GM19328 (cell line): ENCODE results near the gene RUFY3.
"Not testable (repeated sequence)": the region's sequence is repeated elsewhere in the genome, so short reads cannot be mapped to it uniquely, and the experiment has no call there.

Experiments
- ATAC-seq: cut with Tn5 transposase; IDR thresholded peaks from one replicate; pipeline ENCODE4 v1.9.1; 2021; ENCODE audit warnings: mild to moderate bottlenecking, moderate library complexity; ENCODE audit not compliant: unreplicated experiment

The RUFY3 gene, protein sequence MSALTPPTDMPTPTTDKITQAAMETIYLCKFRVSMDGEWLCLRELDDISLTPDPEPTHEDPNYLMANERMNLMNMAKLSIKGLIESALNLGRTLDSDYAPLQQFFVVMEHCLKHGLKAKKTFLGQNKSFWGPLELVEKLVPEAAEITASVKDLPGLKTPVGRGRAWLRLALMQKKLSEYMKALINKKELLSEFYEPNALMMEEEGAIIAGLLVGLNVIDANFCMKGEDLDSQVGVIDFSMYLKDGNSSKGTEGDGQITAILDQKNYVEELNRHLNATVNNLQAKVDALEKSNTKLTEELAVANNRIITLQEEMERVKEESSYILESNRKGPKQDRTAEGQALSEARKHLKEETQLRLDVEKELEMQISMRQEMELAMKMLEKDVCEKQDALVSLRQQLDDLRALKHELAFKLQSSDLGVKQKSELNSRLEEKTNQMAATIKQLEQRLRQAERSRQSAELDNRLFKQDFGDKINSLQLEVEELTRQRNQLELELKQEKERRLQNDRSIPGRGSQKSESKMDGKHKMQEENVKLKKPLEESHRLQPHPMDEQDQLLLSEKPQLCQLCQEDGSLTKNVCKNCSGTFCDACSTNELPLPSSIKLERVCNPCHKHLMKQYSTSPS

DNA sequence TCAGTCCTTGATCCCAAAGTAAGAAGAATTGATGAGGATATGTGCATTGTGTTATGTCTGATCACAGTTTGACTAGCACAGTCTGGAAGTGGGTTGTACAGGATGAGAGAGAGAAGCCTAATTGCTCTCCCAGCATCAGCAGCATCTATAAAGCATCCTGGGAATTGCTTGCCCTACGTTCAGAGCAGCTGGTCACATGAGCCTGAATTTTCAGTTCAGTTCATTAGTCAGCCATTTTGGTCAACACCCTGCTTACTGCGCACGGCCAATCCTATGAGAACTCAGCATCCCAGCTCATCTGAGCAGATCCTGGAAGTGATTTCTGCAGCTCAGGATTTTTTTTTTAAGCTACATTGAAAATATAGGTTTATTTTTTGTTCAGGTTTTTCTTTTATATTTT is at the start of gene RUFY3:
Gene RUFY3 (plus strand): TSS at position 218 of the 400 bp plus-strand sequence. CDS start 610 bp downstream, outside the sequence.
- no peak for ATAC-seq

DNA sequence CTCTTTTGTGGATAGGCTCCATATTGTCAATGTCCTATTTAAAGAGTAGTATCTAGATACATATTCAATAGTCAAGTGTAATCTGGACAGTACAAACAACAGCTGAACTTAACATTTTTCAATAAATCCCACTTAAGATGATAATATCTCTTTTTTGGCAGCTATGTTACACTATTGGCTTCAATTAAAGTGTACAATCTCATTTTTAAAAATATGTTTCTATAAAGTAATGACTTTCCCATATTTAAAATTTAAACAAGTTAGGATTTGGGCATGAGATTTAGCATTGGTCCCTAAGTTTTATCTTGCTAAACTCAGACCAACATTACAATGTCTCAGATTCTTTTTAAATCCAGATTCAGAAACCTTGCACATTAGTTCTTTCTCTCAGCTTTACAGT is 47.6 kb upstream of the RUFY3 start:
- no peak for ATAC-seq

DNA sequence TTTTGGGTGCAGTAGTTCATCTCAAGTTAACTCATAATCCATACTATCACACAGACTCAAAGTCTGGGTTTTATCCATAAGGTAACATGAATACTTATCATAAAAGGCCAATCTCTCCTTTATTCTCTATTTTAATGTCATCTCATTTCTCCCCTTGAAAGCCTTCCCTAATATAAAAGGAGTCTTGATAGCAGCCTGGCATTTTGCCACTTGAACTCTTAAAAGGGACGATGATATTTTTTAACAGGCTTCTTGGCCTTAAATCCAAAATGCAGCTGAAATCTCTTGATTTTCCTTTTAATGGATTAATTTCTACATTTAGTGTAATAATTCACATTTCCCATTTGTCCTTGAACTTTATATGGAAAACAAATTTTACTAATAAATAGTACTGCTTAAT is 47.0 kb upstream of the RUFY3 start:
- no peak for ATAC-seq

DNA sequence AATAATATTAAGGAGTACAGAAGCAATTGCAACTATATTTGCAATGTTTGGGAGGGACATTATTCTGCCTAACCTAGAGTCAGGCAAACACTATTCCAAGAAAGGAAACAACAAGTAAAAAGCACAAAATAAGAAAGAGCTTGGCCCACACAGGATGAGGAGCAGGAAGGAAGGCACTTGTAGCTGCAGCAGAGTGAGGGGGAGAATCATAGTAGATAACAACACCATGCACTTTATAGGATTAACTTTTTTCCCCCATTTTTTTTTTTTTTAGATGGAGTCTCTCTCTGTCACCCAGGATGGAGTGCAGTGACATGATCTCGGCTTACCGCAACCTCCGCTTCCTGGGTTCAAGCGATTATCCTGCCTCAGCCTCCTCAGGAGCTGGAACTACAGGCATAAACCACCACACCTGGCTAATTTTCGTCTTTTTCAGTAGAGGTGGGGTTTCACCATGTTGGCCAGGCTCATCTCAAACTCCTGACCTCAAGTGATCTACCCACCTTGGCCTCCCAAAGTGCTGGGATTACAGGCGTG is 45.1 kb upstream of the RUFY3 start:
- no peak for ATAC-seq

DNA sequence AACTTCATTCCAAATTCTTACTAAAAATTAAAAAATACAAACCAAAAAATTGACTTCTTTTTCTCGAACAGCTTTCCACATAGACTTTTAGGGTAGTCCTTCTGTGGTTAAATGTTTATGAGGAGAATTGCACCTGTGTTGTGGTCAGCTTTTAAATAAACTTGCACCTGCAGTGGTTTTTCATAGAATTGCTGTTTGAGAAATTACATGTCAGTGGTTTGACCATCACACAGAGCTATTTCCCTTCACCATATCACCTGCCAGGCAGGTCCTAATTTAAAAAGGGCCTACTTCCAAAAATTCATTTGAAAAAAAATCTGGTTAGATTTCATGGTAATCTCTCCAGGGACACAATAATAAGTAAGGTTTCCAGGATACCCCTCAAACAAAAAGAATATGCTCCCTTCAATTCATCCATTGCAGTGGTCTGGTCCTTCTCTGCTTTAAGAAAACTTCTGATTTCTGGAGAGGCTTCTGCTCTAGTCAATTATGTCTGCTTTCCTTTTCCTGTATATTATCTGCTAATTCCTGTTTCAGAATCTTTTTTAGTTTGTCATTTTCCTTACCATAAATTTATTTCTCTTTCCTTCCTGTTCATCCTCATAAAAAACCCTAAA is 43.3 kb upstream of the RUFY3 start:
- peak; percentile 76 for ATAC-seq

DNA sequence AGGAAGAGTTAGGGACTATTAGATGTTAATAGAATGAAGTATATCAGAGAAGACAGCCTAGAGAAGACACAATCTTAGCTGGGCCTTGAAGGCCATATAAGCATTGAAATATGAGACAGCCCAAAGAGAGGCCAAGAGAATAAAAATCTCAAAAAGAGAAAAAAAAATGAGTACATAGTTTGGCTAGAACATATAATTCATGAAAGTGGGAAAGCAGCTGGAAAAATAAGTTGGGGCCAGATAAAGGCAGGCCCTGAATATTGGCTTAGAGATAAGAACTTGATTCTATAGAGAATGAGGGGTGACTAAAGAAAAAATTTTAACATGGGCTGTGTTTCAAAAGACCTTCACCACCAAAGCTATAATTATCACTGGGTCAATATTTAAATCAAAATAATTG is 40.8 kb upstream of the RUFY3 start:
- no peak for ATAC-seq

DNA sequence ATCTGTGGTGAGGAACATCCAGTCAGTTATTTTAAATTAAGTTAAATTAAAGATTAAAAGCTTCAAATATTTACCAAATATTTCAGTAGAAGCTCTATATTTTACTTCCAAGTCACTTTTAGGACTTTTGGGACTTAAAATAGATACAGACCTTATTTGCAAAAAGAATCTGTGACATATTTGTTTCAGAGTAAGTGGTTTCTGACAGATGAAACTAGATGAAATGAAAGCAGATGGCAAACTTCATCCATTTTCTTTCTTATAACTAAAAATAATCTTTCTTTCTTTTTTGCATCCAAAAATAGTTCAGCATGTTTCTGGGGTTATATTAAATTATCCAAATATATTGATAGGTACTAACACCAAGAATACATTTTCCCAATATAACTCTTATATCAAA is 40.1 kb upstream of the RUFY3 start:
- peak; percentile 36 for ATAC-seq

DNA sequence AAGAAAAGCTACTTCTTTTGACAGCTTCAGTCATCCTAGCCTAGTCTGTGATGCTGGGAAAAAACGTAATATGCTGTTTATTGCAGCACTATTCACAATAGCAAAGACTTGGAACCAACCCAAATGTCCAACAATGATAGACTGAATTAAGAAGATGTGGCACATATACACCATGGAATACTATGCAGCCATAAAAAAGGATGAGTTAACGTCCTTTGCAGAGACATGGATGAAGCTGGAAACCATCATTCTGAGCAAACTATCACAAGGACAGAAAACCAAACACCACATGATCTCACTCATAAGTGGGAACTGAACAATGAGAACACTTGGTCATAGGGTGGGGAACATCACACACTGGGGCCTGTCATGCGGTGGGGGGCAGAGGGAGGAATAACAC is 39.6 kb upstream of the RUFY3 start:
- not testable (repeated sequence) for ATAC-seq

DNA sequence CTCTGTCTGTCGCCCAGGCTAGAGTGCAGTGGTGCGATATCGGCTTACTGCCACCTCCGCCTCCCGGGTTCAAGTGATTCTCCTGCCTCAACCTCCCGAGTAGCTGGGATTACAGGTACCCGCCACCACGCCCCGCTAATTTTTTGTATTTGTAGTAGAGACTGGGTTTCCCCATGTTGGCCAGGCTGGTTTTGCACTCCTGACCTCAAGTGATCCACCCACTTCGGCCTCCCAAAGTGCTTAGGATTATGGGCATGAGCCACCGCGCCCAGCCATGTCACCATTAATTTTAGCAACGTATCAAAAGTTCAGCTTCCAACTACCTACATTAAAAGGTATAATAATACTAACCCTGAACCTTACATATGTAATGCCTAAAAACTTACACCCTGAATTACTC is 34.4 kb upstream of the RUFY3 start:
- no peak for ATAC-seq

DNA sequence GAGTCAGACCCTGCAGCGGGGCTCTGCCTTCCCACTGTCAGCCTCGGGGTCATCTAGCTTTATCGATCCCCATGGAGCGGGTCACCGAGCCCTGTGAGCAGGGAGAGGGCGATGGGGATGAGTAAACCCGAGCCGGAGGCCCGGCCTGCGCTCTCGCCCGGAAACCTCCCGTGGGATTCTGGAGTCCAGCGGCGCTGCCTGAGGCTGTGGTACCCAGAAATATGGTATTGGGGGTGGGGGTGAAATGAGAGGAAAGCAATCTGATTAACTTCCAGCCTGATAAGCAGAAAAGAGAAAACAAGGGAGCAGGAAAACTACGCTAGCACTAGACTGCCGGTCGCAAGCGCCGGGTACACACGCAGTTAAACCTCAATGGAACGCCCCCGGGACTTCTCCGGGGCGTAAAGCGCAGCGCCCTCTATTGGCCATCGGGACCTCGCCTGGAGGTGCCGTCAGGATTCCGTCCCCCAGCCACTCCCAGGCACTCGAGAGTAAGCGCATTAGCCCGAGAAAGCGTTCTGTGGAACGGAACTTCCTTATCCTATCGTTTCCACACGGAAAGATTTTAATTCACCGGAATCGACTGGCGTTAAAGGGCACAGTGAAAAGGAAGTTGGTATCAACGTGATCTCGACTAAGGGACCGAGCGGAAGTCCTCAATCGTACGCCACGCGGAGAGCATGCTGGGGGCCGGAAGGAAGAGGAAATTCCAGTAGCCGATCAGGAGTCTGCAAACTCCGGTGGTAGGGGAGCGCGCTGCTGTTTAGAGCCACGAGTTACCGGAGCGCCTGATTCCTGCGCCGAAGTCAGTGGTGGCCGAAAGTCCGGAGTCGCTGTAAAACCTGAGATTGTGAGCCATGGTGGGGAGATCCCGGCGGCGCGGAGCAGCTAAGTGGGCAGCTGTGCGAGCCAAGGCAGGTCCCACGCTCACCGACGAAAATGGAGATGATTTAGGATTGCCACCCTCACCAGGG is 33.7 kb upstream of the RUFY3 start, which contains the start of gene UTP3:
Gene UTP3 (plus strand): TSS at position 712 of the 974 bp plus-strand sequence. CDS start 146 bp downstream, at position 858.
- ATAC-seq: peak; percentile 93

DNA sequence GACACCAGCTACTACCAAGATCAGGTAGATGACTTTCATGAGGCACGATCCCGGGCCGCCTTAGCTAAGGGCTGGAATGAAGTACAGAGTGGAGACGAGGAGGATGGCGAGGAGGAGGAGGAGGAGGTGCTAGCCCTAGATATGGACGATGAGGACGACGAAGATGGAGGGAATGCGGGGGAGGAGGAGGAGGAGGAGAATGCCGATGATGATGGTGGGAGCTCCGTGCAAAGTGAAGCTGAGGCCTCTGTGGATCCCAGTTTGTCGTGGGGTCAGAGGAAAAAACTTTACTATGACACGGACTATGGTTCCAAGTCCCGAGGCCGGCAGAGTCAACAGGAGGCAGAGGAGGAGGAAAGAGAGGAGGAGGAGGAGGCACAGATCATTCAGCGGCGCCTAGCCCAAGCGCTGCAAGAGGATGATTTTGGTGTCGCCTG is 33.0 kb upstream of the RUFY3 start:
- no peak for ATAC-seq

DNA sequence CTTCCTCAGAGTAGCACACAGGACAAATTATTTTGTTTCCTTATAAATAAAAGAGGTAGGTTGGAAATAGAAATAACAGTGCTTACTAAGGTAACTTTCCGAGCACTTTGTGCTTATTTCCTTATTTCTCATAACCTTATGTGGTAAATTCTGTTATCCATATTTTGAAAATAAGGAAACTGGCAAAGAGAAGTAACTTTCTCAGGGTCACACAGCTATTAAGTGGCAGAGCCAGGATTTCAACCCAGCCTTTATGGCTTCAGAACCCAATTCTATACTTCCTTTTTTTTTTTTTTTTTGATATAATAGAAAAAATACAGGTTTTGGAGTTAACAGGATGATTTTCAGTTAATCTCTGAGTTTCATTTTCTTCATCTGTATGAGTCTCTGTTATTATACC is 30.1 kb upstream of the RUFY3 start:
- ATAC-seq: no peak

DNA sequence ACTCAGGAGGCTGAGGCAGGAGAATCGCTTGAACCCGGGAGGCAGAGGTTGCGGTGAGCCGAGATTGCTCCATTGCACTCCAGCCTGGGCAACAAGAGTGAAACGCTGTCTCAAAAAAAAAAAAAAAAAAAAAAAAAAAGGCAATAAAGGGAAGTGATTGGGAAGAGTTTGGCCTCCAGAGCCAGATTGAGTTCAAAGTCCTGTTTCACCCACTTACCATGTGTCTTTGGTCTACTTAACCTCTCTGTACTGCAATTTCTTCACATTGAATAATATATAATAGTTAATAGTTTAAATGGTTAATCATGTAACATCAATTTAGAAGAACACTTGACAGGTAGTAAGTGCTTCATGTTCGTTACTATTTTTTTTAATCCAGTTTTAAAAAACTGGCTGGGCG is 27.1 kb upstream of the RUFY3 start:
- not testable (repeated sequence) for ATAC-seq

DNA sequence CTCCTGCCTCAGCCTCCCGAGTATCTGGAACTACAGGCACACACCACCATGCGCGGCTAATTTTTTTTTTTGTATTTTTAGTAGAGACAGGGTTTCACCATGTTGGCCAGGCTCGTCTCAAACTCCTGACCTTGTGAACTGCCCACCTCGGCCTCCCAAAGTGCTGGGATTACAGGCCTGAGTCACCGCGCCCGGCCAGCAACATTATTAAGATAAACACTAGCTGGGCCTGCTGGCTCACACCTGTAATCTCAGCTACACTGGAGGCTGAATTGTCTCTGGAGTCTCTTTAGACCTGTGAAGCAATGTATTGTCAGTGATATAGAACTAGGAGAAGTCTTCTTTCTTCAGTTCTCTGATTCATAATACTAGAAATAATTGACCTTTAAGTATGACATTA is 23.3 kb upstream of the RUFY3 start:
- ATAC-seq: not testable (repeated sequence)

DNA sequence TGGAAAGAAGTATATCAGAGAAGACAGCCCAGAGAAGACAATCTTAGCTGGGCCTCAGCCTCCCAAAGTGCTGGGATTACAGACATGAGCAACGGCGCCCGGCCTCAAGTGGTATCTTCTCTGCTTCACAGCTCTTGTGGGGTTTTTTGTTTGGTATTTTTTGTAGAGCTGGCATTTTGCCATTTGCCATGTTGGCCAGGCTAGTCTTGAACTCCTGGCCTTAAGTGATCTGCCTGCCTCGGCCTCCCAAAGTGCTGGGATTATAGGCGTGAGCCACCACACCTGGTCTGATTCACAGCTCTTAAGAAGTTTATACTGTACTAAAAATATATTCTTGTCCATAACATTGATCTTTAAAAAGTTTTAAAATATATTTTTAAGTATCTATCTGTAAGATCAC is 21.1 kb upstream of the RUFY3 start:
- no peak for ATAC-seq

DNA sequence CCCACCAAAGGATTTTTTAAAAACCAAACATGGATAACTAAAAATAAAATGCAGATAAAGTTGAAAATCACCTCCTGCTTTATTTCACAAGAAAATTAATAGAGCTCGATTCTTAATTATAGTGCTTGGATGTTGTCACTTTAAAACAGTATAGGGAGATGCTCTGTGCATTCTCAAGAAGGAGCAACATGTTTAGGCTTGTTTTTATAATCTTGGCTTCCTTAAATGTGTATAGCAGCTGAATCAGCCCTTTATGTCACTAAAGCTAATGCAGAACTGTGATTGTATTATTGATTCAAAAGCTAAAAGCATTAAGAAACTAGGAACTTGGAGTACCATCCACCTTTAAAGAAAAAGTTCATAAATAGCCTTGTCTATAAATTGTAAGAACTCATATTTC is 20.5 kb upstream of the RUFY3 start:
- no peak for ATAC-seq

DNA sequence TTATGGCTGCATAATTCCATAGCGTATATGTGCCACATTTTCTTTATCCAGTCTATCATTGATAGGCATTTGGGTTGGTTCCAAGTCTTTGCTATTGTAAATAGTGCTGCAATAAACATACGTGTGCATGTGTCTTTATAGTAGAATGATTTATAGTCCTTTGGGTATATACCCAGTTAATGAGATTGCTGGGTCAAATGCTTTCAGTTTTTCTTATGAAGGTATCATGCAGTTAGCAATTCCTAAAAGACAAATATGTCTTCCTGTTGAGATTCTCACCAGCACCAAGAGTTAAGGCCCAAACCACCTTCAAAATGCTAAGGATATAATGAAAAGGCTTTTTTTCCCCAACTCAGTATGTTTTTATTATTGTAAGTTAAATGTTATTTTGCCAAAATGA is 19.2 kb upstream of the RUFY3 start:
- ATAC-seq: not testable (repeated sequence)

DNA sequence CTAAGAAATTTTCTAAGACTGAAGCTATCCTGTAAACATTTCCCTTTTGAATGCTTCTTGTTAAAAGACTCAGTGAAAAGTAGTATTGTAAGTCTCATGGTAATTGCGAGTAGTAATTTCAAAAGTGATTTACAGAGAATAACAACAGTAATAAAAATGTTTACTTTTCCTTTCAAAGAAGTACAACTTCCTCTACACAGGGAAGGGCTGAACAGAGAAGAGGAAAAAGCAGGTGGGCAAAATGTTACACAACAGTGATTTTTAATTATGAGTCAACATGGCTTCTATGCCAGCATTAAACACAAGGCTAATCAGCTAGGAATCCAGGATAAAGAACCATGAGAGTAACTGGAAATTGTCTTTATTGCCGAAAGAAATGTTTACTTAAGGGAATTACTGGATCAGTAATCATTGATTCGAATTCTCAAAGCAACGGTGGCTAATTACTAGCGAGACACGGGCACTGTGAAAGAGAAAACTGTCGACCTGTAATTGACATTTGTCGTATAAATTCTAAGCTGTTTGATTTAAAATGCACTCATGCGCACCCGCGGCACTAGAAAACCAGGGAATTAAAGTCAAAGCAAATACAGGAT is 18.0 kb upstream of the RUFY3 start:
- no peak for ATAC-seq

DNA sequence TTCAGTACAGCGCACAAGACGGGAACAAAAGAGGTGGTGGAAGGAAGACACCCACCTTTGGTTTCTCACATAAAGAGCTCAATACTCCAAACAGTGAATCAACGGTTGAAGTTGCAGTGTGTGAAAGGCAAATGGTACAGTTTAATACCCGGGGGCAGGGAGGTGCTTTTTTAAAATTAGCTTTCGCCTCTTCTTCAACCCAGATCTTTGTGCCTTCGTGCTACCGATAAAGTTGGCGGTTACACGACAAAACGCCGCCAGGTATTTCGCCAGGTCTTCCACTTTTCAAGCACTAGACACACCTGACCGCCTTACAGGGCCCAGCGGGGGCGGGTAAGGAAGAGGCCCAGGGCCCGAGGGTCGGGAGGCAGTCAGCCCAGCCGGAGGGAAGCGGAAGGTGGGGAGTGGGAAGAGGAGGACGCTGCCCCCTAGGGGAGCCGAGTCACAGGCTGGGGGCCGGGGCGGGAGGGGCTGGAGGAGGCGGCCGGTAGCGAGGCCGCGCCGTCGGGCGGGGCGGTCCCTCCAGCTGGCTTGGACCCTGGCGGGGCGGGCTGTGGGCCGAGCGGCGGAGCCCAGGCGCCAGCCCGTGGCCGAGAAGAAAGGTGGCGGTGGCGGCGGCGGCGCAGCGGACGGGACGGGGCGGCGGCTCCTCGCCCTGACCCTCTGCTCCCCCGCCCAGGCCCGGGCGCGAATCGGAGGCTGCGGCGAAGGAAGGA is 17.4 kb upstream of the RUFY3 start:
- peak; percentile 53 for ATAC-seq

DNA sequence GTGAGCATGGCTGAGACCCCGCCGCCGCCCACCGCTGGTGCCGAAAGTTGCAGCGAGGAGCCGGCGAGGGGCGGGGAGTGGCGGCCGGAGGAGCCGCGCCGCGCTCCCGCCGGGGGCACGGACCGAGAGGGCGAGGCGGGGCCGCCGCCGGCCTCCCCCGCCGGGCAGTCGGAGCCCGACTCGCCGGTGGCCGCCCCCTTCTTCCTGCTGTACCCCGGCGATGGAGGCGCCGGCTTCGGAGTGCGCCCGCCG is 16.9 kb upstream of the RUFY3 start:
- ATAC-seq: peak; percentile 32
